Measurements from ENCODE around the gene GNG4. TPM values are rescaled to one million over a fixed set of nuclear protein-coding genes. Genes with fewer than 3 reads are reported as not detected.

The GNG4 gene
- total and polyA plus RNA-seq, 2 of the 4 experiments (the other 2 are of a cell fraction) = 0.18 to 0.29 TPM

DNA sequence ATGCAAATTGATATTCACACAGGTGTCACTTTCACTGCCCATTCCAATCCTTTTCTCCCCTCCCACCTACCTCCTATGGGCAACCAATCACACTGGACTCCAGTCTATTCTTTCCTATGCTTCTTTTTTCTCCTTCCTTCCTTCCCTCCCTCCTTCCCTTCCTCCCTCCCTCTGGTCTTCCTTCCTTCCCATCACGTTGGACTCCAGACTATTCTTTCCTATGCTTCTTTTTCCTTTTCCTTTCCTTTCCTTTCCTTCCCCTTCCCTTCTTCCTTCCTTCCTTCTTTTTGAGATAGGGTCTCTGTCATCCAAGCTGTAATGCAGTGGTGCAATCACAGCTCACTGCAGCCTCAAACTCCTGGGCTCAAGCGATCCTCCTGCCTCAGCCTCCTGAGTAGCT, 64.6 kb downstream of the GNG4 start:
- TF ChIP-seq, protein P1, sequence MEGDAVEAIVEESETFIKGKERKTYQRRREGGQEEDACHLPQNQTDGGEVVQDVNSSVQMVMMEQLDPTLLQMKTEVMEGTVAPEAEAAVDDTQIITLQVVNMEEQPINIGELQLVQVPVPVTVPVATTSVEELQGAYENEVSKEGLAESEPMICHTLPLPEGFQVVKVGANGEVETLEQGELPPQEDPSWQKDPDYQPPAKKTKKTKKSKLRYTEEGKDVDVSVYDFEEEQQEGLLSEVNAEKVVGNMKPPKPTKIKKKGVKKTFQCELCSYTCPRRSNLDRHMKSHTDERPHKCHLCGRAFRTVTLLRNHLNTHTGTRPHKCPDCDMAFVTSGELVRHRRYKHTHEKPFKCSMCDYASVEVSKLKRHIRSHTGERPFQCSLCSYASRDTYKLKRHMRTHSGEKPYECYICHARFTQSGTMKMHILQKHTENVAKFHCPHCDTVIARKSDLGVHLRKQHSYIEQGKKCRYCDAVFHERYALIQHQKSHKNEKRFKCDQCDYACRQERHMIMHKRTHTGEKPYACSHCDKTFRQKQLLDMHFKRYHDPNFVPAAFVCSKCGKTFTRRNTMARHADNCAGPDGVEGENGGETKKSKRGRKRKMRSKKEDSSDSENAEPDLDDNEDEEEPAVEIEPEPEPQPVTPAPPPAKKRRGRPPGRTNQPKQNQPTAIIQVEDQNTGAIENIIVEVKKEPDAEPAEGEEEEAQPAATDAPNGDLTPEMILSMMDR (conservative IDR thresholded peaks at IDR 0.05; ENCODE audit: low read depth, low read length) = no peak
- TF ChIP-seq BHLHE40 (IDR thresholded peaks at IDR 0.05; ENCODE audit: low read depth, low read length) (no peak), SMC3 (IDR thresholded peaks at IDR 0.05; ENCODE audit: low read depth, low read length) (no peak), MXI1 (IDR thresholded peaks at IDR 0.05; ENCODE audit: borderline replicate concordance, low read depth, low read length) (no peak), CHD1 (IDR thresholded peaks at IDR 0.05; ENCODE audit: low read depth, low read length) (no peak), RCOR1 (IDR thresholded peaks at IDR 0.05; ENCODE audit: insufficient replicate concordance, low read length) (no peak), POLR2A (IDR thresholded peaks at IDR 0.05; ENCODE audit: low read depth, low read length) (no peak)
- H3K18ac ChIP-seq (ENCODE audit: low read depth, low read length) = no peak overlapping the region
- no peaks in the 10 kb centered on the region for H3K36me3 ChIP-seq (ENCODE audit: control insufficient read depth, insufficient read depth, low read length)
- no peak overlapping the region for H2AK9ac ChIP-seq (replicated peaks; ENCODE audit: low read depth, low read length, poor library complexity)
- dilution Hi-C loops (cut with HindIII; ENCODE audit: low sequenced_read_pairs, unreplicated experiment) = no loop called here
- no peak overlapping the region for H3K23ac ChIP-seq (ENCODE audit: low read depth, low read length)
- ChIA-PET CTCF (no interaction called here), POLR2A (ENCODE audit: unreplicated experiment) (no interaction called here)
- intact Hi-C loops (cut with micrococcal nuclease) = no loop called here
- H4K8ac ChIP-seq (ENCODE audit: low read depth in 2 of 2, low read length in 2 of 2) = no peak overlapping the region
- H3K14ac ChIP-seq (replicated peaks; ENCODE audit: low read depth, low read length) = no peak overlapping the region
- no peak overlapping the region for H3K9ac ChIP-seq (ENCODE audit: low read depth, low read length)
- no peaks in the 10 kb centered on the region for H3K9me3 ChIP-seq (ENCODE audit: control insufficient read depth, insufficient read depth, low read length)
- no peak overlapping the region for H2AFZ ChIP-seq (replicated peaks; ENCODE audit: low read length, poor library complexity)
- no peak overlapping the region for H2BK20ac ChIP-seq (ENCODE audit: low read depth, low read length)
- no peak overlapping the region for H3K56ac ChIP-seq (ENCODE audit: extremely low read depth, insufficient read depth, low read length)
- H4K5ac ChIP-seq (ENCODE audit: low read depth, low read length) = no peak overlapping the region
- no peaks in the 10 kb centered on the region for H4K20me1 ChIP-seq (ENCODE audit: insufficient read depth, low read length)
- H2BK15ac ChIP-seq (ENCODE audit: low read depth, low read length) = no peak overlapping the region
- H3K4me1 ChIP-seq (ENCODE audit: control insufficient read depth, insufficient read depth, low read length) = peaks cover 3% of the 10 kb centered on the region
- peaks cover 9% of the 10 kb centered on the region for H3K27me3 ChIP-seq (ENCODE audit: control insufficient read depth, insufficient read depth, low read length)
- DNase-seq (no peak), ATAC-seq (ENCODE audit: low read depth) (no peak)
- no TSS peak for BruUV-seq (replicated peaks)
- no peak overlapping the region for H2BK120ac ChIP-seq (ENCODE audit: low read depth, low read length)
- H3K79me1 ChIP-seq (ENCODE audit: low read depth in 1 of 2, low read length in 2 of 2) = no peaks in the 10 kb centered on the region
- no peak overlapping the region for H3K4ac ChIP-seq (ENCODE audit: low read depth, low read length)
- no peak overlapping the region for H2BK5ac ChIP-seq (ENCODE audit: low read depth, low read length, poor library complexity, severe bottlenecking)
- no CpG with 5 or more reads among the region's 2 CpGs for WGBS, 2 experiments (ENCODE audit: extremely low coverage in 2 of 2, insufficient read length in 1 of 2)
- no peak overlapping the region for H4K91ac ChIP-seq (ENCODE audit: insufficient read depth, low read depth, low read length)
- no peak overlapping the region for H3K4me2 ChIP-seq (ENCODE audit: low read depth, low read length)
- no peak overlapping the region for H2AK5ac ChIP-seq (ENCODE audit: low read depth, low read length)
- H3K9me1 ChIP-seq (ENCODE audit: insufficient read depth, low read length) = peaks cover 6% of the 10 kb centered on the region; the same call in 1 of the 2 replicates
- in situ Hi-C loops (cut with MboI; ENCODE audit: low sequenced_read_pairs) = no loop called here
- no peak overlapping the region for H3K4me3 ChIP-seq (ENCODE audit: insufficient read depth, low read depth, low read length)
- no peak overlapping the region for H3K27ac ChIP-seq (ENCODE audit: insufficient read depth, low read length)
